Activated CD8-positive, alpha-beta T cell treated with anti-CD3 and anti-CD28 coated beads for 36 hours (primary cell): ENCODE results near the gene CWC27. TPM values are rescaled to one million over a fixed set of nuclear protein-coding genes. Genes with fewer than 3 reads are reported as not detected.
A peak's percentile ranks its signal among the peaks of the same experiment; 100 is the strongest.

Source experiments
- ATAC-seq: fragments of 200-7000 bp; cut with Tn5 transposase; one replicate; pipeline ENCODE4 v1.10.0; 2021; ENCODE audit warnings: mild to moderate bottlenecking, moderate library complexity
- CTCF ChIA-PET: fragments of 350-600 bp; sonication (Branson Sonifier 250); formaldehyde crosslinking; loops from one replicate; lab custom pipeline; 2021; ENCODE audit warnings: antibody characterized with exemption; lab: Charles Lee
- POLR2A ChIA-PET: fragments of 350-600 bp; sonication (Branson Sonifier 250); formaldehyde crosslinking; loops from one replicate; lab custom pipeline; 2021; ENCODE audit warnings: antibody characterized with exemption; lab: Charles Lee
- DNase-seq: peaks from one replicate; pipeline ENCODE4 v3.0.0-alpha.2; 2020
- H3K27ac Mint-ChIP-seq: one replicate; pipeline ENCODE4 v1.8.0; 2021; ENCODE audit warnings: mild to moderate bottlenecking, mixed read lengths
- H3K27me3 Mint-ChIP-seq: one replicate; pipeline ENCODE4 v1.8.0; 2021; ENCODE audit warnings: mixed read lengths
- H3K36me3 Mint-ChIP-seq: one replicate; pipeline ENCODE4 v1.8.0; 2021; ENCODE audit warnings: low read depth, mixed read lengths
- H3K4me1 Mint-ChIP-seq: one replicate; pipeline ENCODE4 v1.8.0; 2021; ENCODE audit warnings: low read depth, mixed read lengths
- H3K4me3 Mint-ChIP-seq: one replicate; pipeline ENCODE4 v1.8.0; 2021; ENCODE audit warnings: mild to moderate bottlenecking, moderate library complexity, mixed read lengths
- H3K9me3 Mint-ChIP-seq: one replicate; pipeline ENCODE4 v1.8.0; 2021; ENCODE audit warnings: mixed read lengths
- CTCF ChIP-seq: fragments of 200-600 bp; IDR thresholded peaks from one replicate; pipeline ENCODE4 v1.8.0; 2022; ENCODE audit warnings: antibody characterized with exemption, mild to moderate bottlenecking
- intact Hi-C: fragments of 100-400 bp; cut with micrococcal nuclease; formaldehyde crosslinking; loops from one replicate; pipeline ENCODE4 v1.10.0; 2022
- total RNA-seq, 2 experiments: library from RNA; stranded (reverse); gene quantifications; one replicate each; pipeline ENCODE4 v1.2.3, GENCODE V29; 2021

CWC27 gene
- total RNA-seq, 2 experiments from 2014 or later: 32.3 to 38.1 TPM

GRCh38 chr5:64767959-64768357 is 772 bp upstream of the CWC27 start:
- H3K4me3 Mint-ChIP-seq: peak overlapping the region; percentile 100
- H3K9me3 Mint-ChIP-seq: no peaks in the 10 kb centered on the region
- intact Hi-C loops: loop anchor here (10.0 kb wide), 1 partner anchor 1377 kb away; the partner anchor contains the start of gene SREK1
- DNase-seq: peak; percentile 39
- H3K36me3 Mint-ChIP-seq: peaks cover 22% of the 10 kb centered on the region
- peak; percentile 3 for ATAC-seq
- CTCF ChIA-PET: interaction anchor here (0.9 to 4.3 kb wide), 3 partner anchors 15 to 136 kb away, joined by 3 to 27 read pairs (median 5); no protein-coding TSS in a partner anchor
- H3K27ac Mint-ChIP-seq: peak overlapping the region; percentile 99
- TF ChIP-seq CTCF: no peak
- peaks cover 42% of the 10 kb centered on the region for H3K4me1 Mint-ChIP-seq
- POLR2A ChIA-PET: interaction anchor here (0.6 to 1.9 kb wide), 8 partner anchors 9 to 795 kb away, joined by 3 to 7 read pairs (median 4); partner anchors contain the start of genes CENPK and PPWD1
- H3K27me3 Mint-ChIP-seq: no peaks in the 10 kb centered on the region

- peak overlapping the region; percentile 99 for H3K27ac Mint-ChIP-seq
- DNase-seq: no peak
- H3K9me3 Mint-ChIP-seq: no peaks in the 10 kb centered on the region
- intact Hi-C loops: loop anchor here (10.0 kb wide), 1 partner anchor 1375 kb away; the partner anchor contains the start of gene SREK1
- no peak for TF ChIP-seq CTCF
- H3K27me3 Mint-ChIP-seq: no peaks in the 10 kb centered on the region
- peaks cover 17% of the 10 kb centered on the region for H3K36me3 Mint-ChIP-seq
- POLR2A ChIA-PET: interaction anchor here (0.6 to 1.9 kb wide), 2 partner anchors 8 to 23 kb away, joined by 3 to 4 read pairs; no protein-coding TSS in a partner anchor
- peak overlapping the region; percentile 100 for H3K4me3 Mint-ChIP-seq
- H3K4me1 Mint-ChIP-seq: peaks cover 46% of the 10 kb centered on the region
- CTCF ChIA-PET: interaction anchor here (1.5 kb wide), 1 partner anchor 24 kb away, joined by 4 read pairs; no protein-coding TSS in a partner anchor
- ATAC-seq: no peak
Observed at GRCh38 chr5:64769855-64770254, 1.1 kb downstream of the CWC27 start.

- H3K27ac Mint-ChIP-seq: no peak overlapping the region
- no peaks in the 10 kb centered on the region for H3K27me3 Mint-ChIP-seq
- POLR2A ChIA-PET: no interaction called here
- H3K4me1 Mint-ChIP-seq: peaks cover 33% of the 10 kb centered on the region
- no peak for DNase-seq
- peaks cover 10% of the 10 kb centered on the region for H3K36me3 Mint-ChIP-seq
- ATAC-seq: no peak
- no peaks in the 10 kb centered on the region for H3K9me3 Mint-ChIP-seq
- TF ChIP-seq CTCF: no peak
- no peak overlapping the region for H3K4me3 Mint-ChIP-seq
- intact Hi-C loops: no loop called here
- CTCF ChIA-PET: interaction anchor here (1.0 to 1.2 kb wide), 2 partner anchors 13 to 14 kb away, joined by 3 to 4 read pairs; no protein-coding TSS in a partner anchor
Observed at GRCh38 chr5:64771736-64772135, 3.0 kb downstream of the CWC27 start.

GRCh38 chr5:64773533-64773932 is 4.8 kb downstream of the CWC27 start:
- intact Hi-C loops: no loop called here
- no peaks in the 10 kb centered on the region for H3K27me3 Mint-ChIP-seq
- POLR2A ChIA-PET: no interaction called here
- H3K27ac Mint-ChIP-seq: no peak overlapping the region
- H3K4me1 Mint-ChIP-seq: peaks cover 28% of the 10 kb centered on the region
- H3K36me3 Mint-ChIP-seq: peaks cover 4% of the 10 kb centered on the region
- no peak overlapping the region for H3K4me3 Mint-ChIP-seq
- DNase-seq (no peak), ATAC-seq (no peak)
- TF ChIP-seq CTCF: no peak
- no peaks in the 10 kb centered on the region for H3K9me3 Mint-ChIP-seq
- CTCF ChIA-PET: interaction anchor here (1.0 to 3.1 kb wide), 2 partner anchors 10 to 14 kb away, joined by 3 to 23 read pairs; no protein-coding TSS in a partner anchor

GRCh38 chr5:64775291-64775690 is 6.6 kb downstream of the CWC27 start:
- H3K27ac Mint-ChIP-seq: no peak overlapping the region
- POLR2A ChIA-PET: no interaction called here
- CTCF ChIA-PET: interaction anchor here (3.1 kb wide), 1 partner anchor 9 kb away, joined by 23 read pairs; no protein-coding TSS in a partner anchor
- peaks cover 22% of the 10 kb centered on the region for H3K4me1 Mint-ChIP-seq
- intact Hi-C loops: no loop called here
- no peaks in the 10 kb centered on the region for H3K27me3 Mint-ChIP-seq
- no peak overlapping the region for H3K4me3 Mint-ChIP-seq
- TF ChIP-seq CTCF: no peak
- DNase-seq: no peak
- ATAC-seq: no peak
- peaks cover 11% of the 10 kb centered on the region for H3K36me3 Mint-ChIP-seq
- no peaks in the 10 kb centered on the region for H3K9me3 Mint-ChIP-seq
